Loucy (cell line): ENCODE results near the gene IFT122.
A peak's percentile ranks its signal among the peaks of the same experiment; 100 is the strongest.

Experiments used
- H2AFZ ChIP-seq: fragments of 200-600 bp; sonication (generic); 2 replicates; pipeline ENCODE4 v1.6.0; 2016; ENCODE audit warnings: antibody characterized with exemption, mild to moderate bottlenecking, low read length, moderate library complexity
- H3F3A ChIP-seq: fragments of 200-600 bp; 2 replicates; pipeline ENCODE4 v1.6.0; 2016; ENCODE audit warnings: antibody characterized with exemption, low read depth, mild to moderate bottlenecking
- H3K27me3 ChIP-seq: fragments of 200-600 bp; sonication (generic); 2 replicates; pipeline ENCODE4 v1.6.1; 2014; ENCODE audit warnings: low read length, mild to moderate bottlenecking; ENCODE audit not compliant: insufficient read depth, poor library complexity, severe bottlenecking
- H3K36me3 ChIP-seq: fragments of 200-600 bp; sonication (generic); 2 replicates; pipeline ENCODE4 v1.6.1; 2016; ENCODE audit warnings: low read length; ENCODE audit not compliant: insufficient read depth
- H3K4me1 ChIP-seq: fragments of 200-600 bp; sonication (generic); 2 replicates; pipeline ENCODE4 v1.5.1; 2014; ENCODE audit warnings: low read length, mild to moderate bottlenecking; ENCODE audit not compliant: insufficient read depth, poor library complexity, severe bottlenecking
- H3K4me2 ChIP-seq: fragments of 200-600 bp; sonication (generic); 2 replicates; pipeline ENCODE4 v1.6.0; 2014; ENCODE audit warnings: antibody characterized with exemption, low read length, low read depth, mild to moderate bottlenecking; ENCODE audit not compliant: poor library complexity, severe bottlenecking
- H3K4me3 ChIP-seq: fragments of 200-600 bp; sonication (generic); 2 replicates; pipeline ENCODE4 v1.5.1; 2014; ENCODE audit warnings: low read length, mild to moderate bottlenecking, mixed read lengths; ENCODE audit not compliant: poor library complexity, severe bottlenecking
- H3K79me2 ChIP-seq: fragments of 200-600 bp; sonication (generic); 2 replicates; pipeline ENCODE4 v1.6.1; 2014; ENCODE audit warnings: low read length; ENCODE audit not compliant: insufficient read depth
- H3K9ac ChIP-seq: fragments of 200-600 bp; sonication (generic); 2 replicates; pipeline ENCODE4 v1.6.0; 2014; ENCODE audit warnings: mild to moderate bottlenecking, low read depth, low read length, moderate library complexity; ENCODE audit not compliant: poor library complexity, severe bottlenecking
- H3K9me2 ChIP-seq: fragments of 200-600 bp; sonication (generic); replicated peaks from 2 replicates; pipeline ENCODE4 v1.6.1; 2016; ENCODE audit warnings: low read depth, low read length, mixed read lengths
- H3K9me3 ChIP-seq: fragments of 200-600 bp; sonication (generic); 2 replicates; pipeline ENCODE4 v1.6.1; 2014; ENCODE audit warnings: mild to moderate bottlenecking, antibody characterized with exemption, low read length, low read depth; ENCODE audit not compliant: insufficient read depth
- H4K20me1 ChIP-seq: fragments of 200-600 bp; sonication (generic); 2 replicates; pipeline ENCODE4 v1.6.0; 2014; ENCODE audit warnings: antibody characterized with exemption, low read length, mild to moderate bottlenecking; ENCODE audit not compliant: insufficient read depth, poor library complexity, severe bottlenecking
- CTCF ChIP-seq: fragments of 200-600 bp; sonication (generic); conservative IDR thresholded peaks from 2 replicates; pipeline ENCODE4 v1.5.1; 2014; ENCODE audit warnings: mild to moderate bottlenecking, antibody characterized with exemption, low read length
- EZH2phosphoT487 ChIP-seq: fragments of 200-600 bp; IDR thresholded peaks from 2 replicates; pipeline ENCODE4 v1.6.1; 2018; ENCODE audit warnings: antibody characterized with exemption, mild to moderate bottlenecking, moderate library complexity, borderline replicate concordance

The IFT122 gene

GRCh38 chr3:129461461-129462146 is 21.6 kb downstream of the IFT122 start:
- Histone ChIP-seq H3K4me1 (peaks cover 23% of the 10 kb centered on the region), H3K36me3 (peaks cover 5% of the 10 kb centered on the region; the same call in 1 of the 2 replicates), H3K79me2 (no peaks in the 10 kb centered on the region), H3K9ac (no peak overlapping the region), H4K20me1 (no peaks in the 10 kb centered on the region), H3F3A (no peaks in the 10 kb centered on the region), H3K9me3 (no peaks in the 10 kb centered on the region), H3K4me3 (no peak overlapping the region), H3K27me3 (no peaks in the 10 kb centered on the region), H3K9me2 (no peaks in the 10 kb centered on the region), H3K4me2 (peak overlapping the region; percentile 45), H2AFZ (no peak overlapping the region)
- no peak for TF ChIP-seq EZH2phosphoT487
- TF ChIP-seq CTCF = no peak

- no peaks in the 10 kb centered on the region for H3K27me3 ChIP-seq
- H3F3A ChIP-seq = no peaks in the 10 kb centered on the region
- no peak overlapping the region for H3K4me2 ChIP-seq
- peaks cover 5% of the 10 kb centered on the region; the same call in 1 of the 2 replicates for H3K36me3 ChIP-seq
- no peak overlapping the region for H2AFZ ChIP-seq
- H3K9me3 ChIP-seq = no peaks in the 10 kb centered on the region
- H3K79me2 ChIP-seq = no peaks in the 10 kb centered on the region
- H4K20me1 ChIP-seq = no peaks in the 10 kb centered on the region
- H3K9ac ChIP-seq = no peak overlapping the region
- H3K4me1 ChIP-seq = peaks cover 23% of the 10 kb centered on the region
- H3K4me3 ChIP-seq = no peak overlapping the region
- no peak for TF ChIP-seq EZH2phosphoT487
- TF ChIP-seq CTCF = no peak
- H3K9me2 ChIP-seq = no peaks in the 10 kb centered on the region
These were observed 22.4 kb downstream of the IFT122 start for GRCh38 chr3:129462361-129462968.

- Histone ChIP-seq H3K4me1 (peaks cover 23% of the 10 kb centered on the region), H3K36me3 (peaks cover 5% of the 10 kb centered on the region; the same call in 1 of the 2 replicates), H3K27me3 (no peaks in the 10 kb centered on the region), H2AFZ (no peak overlapping the region), H3K79me2 (no peaks in the 10 kb centered on the region), H3K9ac (no peak overlapping the region), H3K4me2 (no peak overlapping the region), H4K20me1 (no peaks in the 10 kb centered on the region), H3K9me3 (no peaks in the 10 kb centered on the region), H3K9me2 (no peaks in the 10 kb centered on the region), H3F3A (no peaks in the 10 kb centered on the region), H3K4me3 (no peak overlapping the region)
- no peak for TF ChIP-seq CTCF
These were observed 23.1 kb downstream of the IFT122 start for GRCh38 chr3:129463094-129463493.
